Fibroblast of lung (primary cell): ENCODE measurements around the gene C9. TPM values are rescaled to one million over a fixed set of nuclear protein-coding genes. Genes with fewer than 3 reads are reported as not detected.

Experiments used
- DNase-seq, 2 donors: peaks; one replicate each; pipeline versions ENCODE4 v3.0.0 to v3.0.0-alpha.2; 2010; ENCODE audit warnings: low read depth in 2 of 2
- H2AFZ ChIP-seq: 2 replicates; pipeline ENCODE4 v1.5.1; 2012; ENCODE audit warnings: low read length, control low read depth, inconsistent platforms
- H3K27ac ChIP-seq: 2 replicates; pipeline ENCODE4 v1.5.1; 2011; ENCODE audit warnings: low read length, control low read depth; ENCODE audit not compliant: insufficient read depth
- H3K27me3 ChIP-seq: 2 replicates; pipeline ENCODE4 v1.5.1; 2011; ENCODE audit warnings: mild to moderate bottlenecking, low read length; ENCODE audit not compliant: control insufficient read depth, insufficient read depth
- H3K36me3 ChIP-seq: 2 replicates; pipeline ENCODE4 v1.5.1; 2011; ENCODE audit warnings: low read length; ENCODE audit not compliant: control insufficient read depth, insufficient read depth
- H3K4me1 ChIP-seq: 2 replicates; pipeline ENCODE4 v1.5.1; 2011; ENCODE audit warnings: low read length; ENCODE audit not compliant: control insufficient read depth, insufficient read depth; ENCODE audit errors: extremely low read depth
- H3K4me2 ChIP-seq: 2 replicates; pipeline ENCODE4 v1.5.1; 2011; ENCODE audit warnings: low read length, control low read depth; ENCODE audit not compliant: insufficient read depth; ENCODE audit errors: extremely low read depth
- H3K4me3 ChIP-seq, 4 experiments: fragments of 200-600 bp in 1 of 4; sonication (generic) in 1 of 4; replicated peaks in 1 of 4; 2 replicates each; pipeline ENCODE4 v1.5.1; 2011 to 2016; ENCODE audit warnings: low read length in 4 of 4, low read depth in 3 of 4, mild to moderate bottlenecking in 3 of 4, control low read depth in 2 of 4, inconsistent platforms in 1 of 4, mixed read lengths in 1 of 4; ENCODE audit not compliant: insufficient read depth in 1 of 4; ENCODE audit errors: control extremely low read depth in 1 of 4
- H3K79me2 ChIP-seq: 2 replicates; pipeline ENCODE4 v1.5.1; 2012; ENCODE audit warnings: mild to moderate bottlenecking, low read length, inconsistent platforms; ENCODE audit not compliant: control insufficient read depth, insufficient read depth
- H3K9ac ChIP-seq: 2 replicates; pipeline ENCODE4 v1.5.1; 2011; ENCODE audit warnings: mild to moderate bottlenecking, low read length, control low read depth; ENCODE audit not compliant: insufficient read depth
- H3K9me3 ChIP-seq: 2 replicates; pipeline ENCODE4 v1.5.1; 2012; ENCODE audit warnings: low read depth, low read length; ENCODE audit not compliant: control insufficient read depth, insufficient read depth
- H4K20me1 ChIP-seq: 2 replicates; pipeline ENCODE4 v1.5.1; 2011; ENCODE audit warnings: low read length; ENCODE audit not compliant: control insufficient read depth, insufficient read depth; ENCODE audit errors: extremely low read depth
- CTCF ChIP-seq, 2 donors: IDR thresholded peaks in 1 of 2; conservative IDR thresholded peaks in 1 of 2; 1 replicate in 1 of 2; 2 replicates in 1 of 2; pipeline ENCODE4 v1.5.1; 2011 to 2012; ENCODE audit warnings: low read length in 2 of 2, control low read depth in 1 of 2, inconsistent platforms in 1 of 2, low read depth in 1 of 2, mild to moderate bottlenecking in 1 of 2
- EZH2 ChIP-seq: IDR thresholded peaks from 2 replicates; pipeline ENCODE4 v1.5.1; 2012; ENCODE audit warnings: low read length, control low read depth, mild to moderate bottlenecking; ENCODE audit errors: missing control alignments
- polyA plus RNA-seq, 2 donors: library from polyadenylated mRNA; depleted of rRNA in 1 of 2; stranded (reverse) in 1 of 2; unstranded in 1 of 2; fragments of >200 nt; gene quantifications; 2 replicates each; pipeline ENCODE4 v1.2.1, GENCODE V29; 2011 to 2012; ENCODE audit warnings: missing spikeins in 1 of 2
- total RNA-seq: library from RNA; depleted of rRNA; stranded (reverse); fragments of >200 nt; gene quantifications from 2 replicates; pipeline ENCODE4 v1.2.1, GENCODE V29; 2014

The C9 gene
- total and polyA plus RNA-seq, 2 donors (not counting 1 experiment from before 2014, with no cell fraction given) = 0.06 to 0.33 TPM

GRCh38 chr5:39369123-39369815 lies 5.0 kb upstream of the C9 start:
- no peak overlapping the region for H3K9ac ChIP-seq
- H3K9me3 ChIP-seq = no peaks in the 10 kb centered on the region
- no peaks in the 10 kb centered on the region for H4K20me1 ChIP-seq
- no peak overlapping the region for H3K4me3 ChIP-seq
- TF ChIP-seq EZH2 = no peak
- no peak for TF ChIP-seq CTCF (conservative IDR thresholded peaks at IDR 0.05 in 1 of 2, IDR thresholded peaks at IDR 0.05 in 1 of 2; ENCODE audit: low read depth in 1 of 2, low read length in 2 of 2)
- no peak overlapping the region for H2AFZ ChIP-seq
- no peaks in the 10 kb centered on the region for H3K27me3 ChIP-seq
- H3K4me2 ChIP-seq = no peak overlapping the region
- no peak overlapping the region for H3K27ac ChIP-seq
- H3K79me2 ChIP-seq = no peaks in the 10 kb centered on the region
- no peak for DNase-seq
- H3K4me1 ChIP-seq = no peaks in the 10 kb centered on the region
- peaks cover 15% of the 10 kb centered on the region for H3K36me3 ChIP-seq

GRCh38 chr5:39368116-39368515 lies 3.8 kb upstream of the C9 start:
- Histone ChIP-seq H3K4me1 (no peaks in the 10 kb centered on the region), H2AFZ (no peak overlapping the region), H3K4me3 (no peak overlapping the region), H3K27me3 (no peaks in the 10 kb centered on the region), H3K27ac (no peak overlapping the region), H3K9me3 (no peaks in the 10 kb centered on the region), H3K4me2 (no peak overlapping the region), H3K79me2 (no peaks in the 10 kb centered on the region), H3K36me3 (peaks cover 15% of the 10 kb centered on the region), H3K9ac (no peak overlapping the region), H4K20me1 (no peaks in the 10 kb centered on the region)
- no peak for TF ChIP-seq EZH2
- no peak for TF ChIP-seq CTCF (conservative IDR thresholded peaks at IDR 0.05 in 1 of 2, IDR thresholded peaks at IDR 0.05 in 1 of 2; ENCODE audit: low read depth in 1 of 2, low read length in 2 of 2)
- no peak for DNase-seq

- H3K9me3 ChIP-seq = no peaks in the 10 kb centered on the region
- no peak for TF ChIP-seq CTCF (conservative IDR thresholded peaks at IDR 0.05 in 1 of 2, IDR thresholded peaks at IDR 0.05 in 1 of 2; ENCODE audit: low read depth in 1 of 2, low read length in 2 of 2)
- H3K27ac ChIP-seq = no peak overlapping the region
- no peaks in the 10 kb centered on the region for H3K79me2 ChIP-seq
- peaks cover 12% of the 10 kb centered on the region for H3K36me3 ChIP-seq
- DNase-seq = no peak
- H4K20me1 ChIP-seq = no peaks in the 10 kb centered on the region
- no peak overlapping the region for H3K9ac ChIP-seq
- H3K4me1 ChIP-seq = no peaks in the 10 kb centered on the region
- no peak overlapping the region for H3K4me2 ChIP-seq
- no peak overlapping the region for H2AFZ ChIP-seq
- H3K27me3 ChIP-seq = no peaks in the 10 kb centered on the region
- no peak overlapping the region for H3K4me3 ChIP-seq
These were observed 3.4 kb upstream of the C9 start for GRCh38 chr5:39367711-39368110.
